ENCODE data around the gene ORAI3. TPM values are rescaled to one million over a fixed set of nuclear protein-coding genes. Genes with fewer than 3 reads are reported as not detected.

The ORAI3 gene
- total RNA-seq, 3 donors from 2014 or later = 20.0 to 40.5 (median 25.9) TPM

Other genes starting within 250 kb of the ORAI3 start
- gene SRCAP, start 249.9 kb upstream of the ORAI3 start, total RNA-seq = 10 to 100 TPM; 19.0 to 24.9 (median 20.8) TPM
- 10 to 100 TPM; 28.5 to 38.8 (median 35.7) TPM for gene PHKG2, start 200.6 kb upstream of the ORAI3 start, total RNA-seq
- 10 to 100 TPM in 2 of 3 donors, 1 to 10 TPM in 1; 1.4 to 17.1 (median 13.4) TPM for gene CFAP119, start 187.0 kb upstream of the ORAI3 start, total RNA-seq
- 10 to 100 TPM; 77.0 to 84.7 (median 77.3) TPM for gene RNF40, start 186.7 kb upstream of the ORAI3 start, total RNA-seq
- gene ZNF629, start 161.9 kb upstream of the ORAI3 start, total RNA-seq = 10 to 100 TPM in 2 of 3 donors, 1 to 10 TPM in 1; 9.4 to 16.2 (median 10.5) TPM
- 10 to 100 TPM; 29.4 to 47.2 (median 36.2) TPM for gene BCL7C, start 55.0 kb upstream of the ORAI3 start, total RNA-seq
- 1 to 10 TPM; 2.6 to 4.5 (median 3.4) TPM for gene CTF1, start 52.5 kb upstream of the ORAI3 start, total RNA-seq
- gene FBXL19, start 25.5 kb upstream of the ORAI3 start, total RNA-seq = 10 to 100 TPM in 1 of 3 donors, 1 to 10 TPM in 2; 4.5 to 12.7 (median 9.2) TPM
- gene SETD1A, start 8.7 kb downstream of the ORAI3 start, total RNA-seq = 1 to 10 TPM; 4.8 to 5.6 (median 5.1) TPM
- gene HSD3B7, start 36.1 kb downstream of the ORAI3 start, total RNA-seq = 10 to 100 TPM; 12.1 to 27.8 (median 26.9) TPM
- gene STX1B, start 61.6 kb downstream of the ORAI3 start, total RNA-seq = 1 to 10 TPM; 1.6 to 2.6 (median 2.6) TPM
- gene STX4, start 84.5 kb downstream of the ORAI3 start, total RNA-seq = 10 to 100 TPM; 44.3 to 59.0 (median 52.2) TPM
- 1 to 10 TPM; 6.7 to 8.9 (median 8.8) TPM for gene ZNF668, start 125.2 kb downstream of the ORAI3 start, total RNA-seq
- gene ZNF646, start 125.4 kb downstream of the ORAI3 start, total RNA-seq = 10 to 100 TPM; 12.5 to 17.3 (median 13.1) TPM
- gene PRSS53, start 139.9 kb downstream of the ORAI3 start, total RNA-seq = 1 to 10 TPM; 1.3 to 2.0 (median 1.3) TPM
- gene VKORC1, start 145.7 kb downstream of the ORAI3 start, total RNA-seq = 100 to 1,000 TPM in 1 of 3 donors, 10 to 100 TPM in 2; 82.6 to 143 (median 86.3) TPM
- 10 to 100 TPM; 31.8 to 33.6 (median 33.5) TPM for gene BCKDK, start 159.3 kb downstream of the ORAI3 start, total RNA-seq
- 10 to 100 TPM; 53.6 to 85.0 (median 67.8) TPM for gene KAT8, start 168.6 kb downstream of the ORAI3 start, total RNA-seq
- 10 to 100 TPM in 2 of 3 donors, not detected in 1; 23.6 to 54.4 TPM for gene PRSS8, start 186.7 kb downstream of the ORAI3 start, total RNA-seq
- gene PRSS36, start 201.0 kb downstream of the ORAI3 start, total RNA-seq = 1 to 10 TPM in 2 of 3 donors, under 1 TPM in 1; 0.98 to 8.3 (median 2.0) TPM
- gene FUS, start 231.1 kb downstream of the ORAI3 start, total RNA-seq = 10 to 100 TPM; 59.0 to 78.3 (median 73.9) TPM

All from breast epithelium (tissue), 3 donors.